HEK293 (cell line): ENCODE measurements around the gene ITGA3.

ENCODE experiments used
- CTCF ChIA-PET: fragments of 350-600 bp; formaldehyde crosslinking; extraction: SDS; loops from one replicate; lab custom pipeline; 2021; ENCODE audit warnings: antibody characterized with exemption; lab: Yijun Ruan, JAX
- POLR2A ChIA-PET: fragments of 300-600 bp; formaldehyde crosslinking; extraction: SDS; loops from one replicate; lab custom pipeline; 2020; ENCODE audit warnings: antibody characterized with exemption, inconsistent platforms; lab: Yijun Ruan, JAX
- H3K27ac ChIP-seq: fragments of 200-500 bp; sonication (Bioruptor generic); 2 replicates; pipeline ENCODE4 v1.5.1; 2014; ENCODE audit warnings: low read depth, low read length, control low read depth, inconsistent platforms; ENCODE audit errors: extremely low read depth
- H3K36me3 ChIP-seq, 2 experiments: fragments of 200-500 bp in 1 of 2; sonication (Bioruptor generic) in 1 of 2; 1 replicate in 1 of 2; 2 replicates in 1 of 2; pipeline ENCODE4 v1.5.1; 2014 to 2017; ENCODE audit warnings: inconsistent platforms in 2 of 2, low read length in 2 of 2; ENCODE audit not compliant: control insufficient read depth in 2 of 2, insufficient read depth in 1 of 2
- H3K4me1 ChIP-seq: fragments of 200-500 bp; sonication (Bioruptor generic); 2 replicates; pipeline ENCODE4 v1.5.1; 2014; ENCODE audit warnings: mild to moderate bottlenecking, low read length, inconsistent platforms; ENCODE audit not compliant: control insufficient read depth, insufficient read depth
- H3K4me3 ChIP-seq: 2 replicates; pipeline ENCODE4 v1.5.1; 2011; ENCODE audit warnings: low read depth, mild to moderate bottlenecking, control low read depth, low read length, moderate library complexity
- H3K9me3 ChIP-seq: fragments of 200-500 bp; sonication (Bioruptor generic); 2 replicates; pipeline ENCODE4 v1.5.1; 2014; ENCODE audit warnings: low read depth, low read length, inconsistent platforms; ENCODE audit not compliant: control insufficient read depth, insufficient read depth
- GLI2 ChIP-seq: fragments of 450-650 bp; formaldehyde crosslinking; IDR thresholded peaks from 2 replicates; pipeline ENCODE4; 2017; ENCODE audit warnings: missing biosample characterization, missing genetic modification characterization, low read depth, borderline replicate concordance
- KLF16 ChIP-seq: fragments of 450-650 bp; formaldehyde crosslinking; IDR thresholded peaks from 2 replicates; pipeline ENCODE4 v1.5.1; 2017; ENCODE audit warnings: missing biosample characterization, missing genetic modification characterization
- SALL2 ChIP-seq: fragments of 450-650 bp; formaldehyde crosslinking; IDR thresholded peaks from 2 replicates; pipeline ENCODE4 v1.5.0; 2017; ENCODE audit warnings: missing biosample characterization, mild to moderate bottlenecking, missing genetic modification characterization, borderline replicate concordance
- WT1 ChIP-seq: fragments of 450-650 bp; formaldehyde crosslinking; IDR thresholded peaks from 2 replicates; pipeline ENCODE4 v1.5.1; 2016; ENCODE audit warnings: missing biosample characterization, missing genetic modification characterization
- ZBTB11 ChIP-seq: fragments of 450-650 bp; formaldehyde crosslinking; conservative IDR thresholded peaks from 2 replicates; pipeline ENCODE4 v1.5.1; 2016; ENCODE audit warnings: low read depth, missing biosample characterization, missing genetic modification characterization
- ZBTB26 ChIP-seq: fragments of 450-650 bp; formaldehyde crosslinking; optimal IDR thresholded peaks from 2 replicates; pipeline ENCODE3; 2016; ENCODE audit warnings: missing biosample characterization, mild to moderate bottlenecking, missing genetic modification characterization
- ZBTB48 ChIP-seq: fragments of 450-650 bp; formaldehyde crosslinking; IDR thresholded peaks from 2 replicates; pipeline ENCODE4 v1.5.1; 2016; ENCODE audit warnings: missing biosample characterization, missing genetic modification characterization
- ZBTB8A ChIP-seq: fragments of 450-650 bp; formaldehyde crosslinking; IDR thresholded peaks from 2 replicates; pipeline ENCODE4 v1.5.1; 2016; ENCODE audit warnings: missing biosample characterization, missing genetic modification characterization
- ZNF146 ChIP-seq: fragments of 450-650 bp; formaldehyde crosslinking; IDR thresholded peaks from 2 replicates; pipeline ENCODE4 v1.5.1; 2016; ENCODE audit warnings: missing biosample characterization, missing genetic modification characterization
- ZNF148 ChIP-seq: fragments of 450-650 bp; formaldehyde crosslinking; IDR thresholded peaks from 2 replicates; pipeline ENCODE4 v1.5.0; 2017; ENCODE audit warnings: missing biosample characterization, missing genetic modification characterization, borderline replicate concordance
- ZNF211 ChIP-seq: fragments of 450-650 bp; formaldehyde crosslinking; IDR thresholded peaks from 2 replicates; pipeline ENCODE4 v1.5.1; 2016; ENCODE audit warnings: low read depth, missing biosample characterization, missing genetic modification characterization
- ZNF324 ChIP-seq: fragments of 450-650 bp; formaldehyde crosslinking; IDR thresholded peaks from 2 replicates; pipeline ENCODE4 v1.5.1; 2016; ENCODE audit warnings: missing biosample characterization, missing genetic modification characterization
- ZNF391 ChIP-seq: fragments of 450-650 bp; formaldehyde crosslinking; IDR thresholded peaks from 2 replicates; pipeline ENCODE4 v1.5.1; 2016; ENCODE audit warnings: low read depth, missing biosample characterization, missing genetic modification characterization, borderline replicate concordance
- ZNF426 ChIP-seq: fragments of 450-650 bp; formaldehyde crosslinking; IDR thresholded peaks from 2 replicates; pipeline ENCODE4 v1.5.1; 2017; ENCODE audit warnings: missing biosample characterization, missing genetic modification characterization, mild to moderate bottlenecking, inconsistent platforms, moderate library complexity
- ZNF48 ChIP-seq: fragments of 450-650 bp; formaldehyde crosslinking; IDR thresholded peaks from 2 replicates; pipeline ENCODE4 v1.5.1; 2016; ENCODE audit warnings: missing biosample characterization, missing genetic modification characterization
- ZNF510 ChIP-seq: fragments of 450-650 bp; formaldehyde crosslinking; IDR thresholded peaks from 2 replicates; pipeline ENCODE4 v1.5.1; 2018; ENCODE audit warnings: mild to moderate bottlenecking, missing genetic modification characterization, missing biosample characterization; ENCODE audit not compliant: insufficient replicate concordance
- ZNF514 ChIP-seq: fragments of 450-650 bp; formaldehyde crosslinking; IDR thresholded peaks from 2 replicates; pipeline ENCODE4 v1.5.1; 2016; ENCODE audit warnings: missing biosample characterization, missing genetic modification characterization
- ZNF518A ChIP-seq: fragments of 450-650 bp; formaldehyde crosslinking; conservative IDR thresholded peaks from 2 replicates; pipeline ENCODE4 v1.5.1; 2016; ENCODE audit warnings: low read depth, missing biosample characterization, missing genetic modification characterization
- ZNF571 ChIP-seq: fragments of 450-650 bp; formaldehyde crosslinking; IDR thresholded peaks from 2 replicates; pipeline ENCODE4 v1.5.0; 2017; ENCODE audit warnings: missing biosample characterization, missing genetic modification characterization
- ZNF645 ChIP-seq: fragments of 450-650 bp; formaldehyde crosslinking; IDR thresholded peaks from 2 replicates; pipeline ENCODE4; 2016; ENCODE audit warnings: missing biosample characterization, missing genetic modification characterization
- ZNF747 ChIP-seq: fragments of 450-650 bp; formaldehyde crosslinking; IDR thresholded peaks from 2 replicates; pipeline ENCODE4 v1.5.1; 2016; ENCODE audit warnings: missing biosample characterization, missing genetic modification characterization
- ZSCAN16 ChIP-seq: fragments of 450-650 bp; formaldehyde crosslinking; IDR thresholded peaks from 2 replicates; pipeline ENCODE4 v1.5.1; 2016; ENCODE audit warnings: missing biosample characterization, missing genetic modification characterization
- ZSCAN30 ChIP-seq: fragments of 450-650 bp; IDR thresholded peaks from 2 replicates; pipeline ENCODE4 v1.5.1; 2018; ENCODE audit warnings: missing biosample characterization, mild to moderate bottlenecking, missing genetic modification characterization, moderate library complexity

Gene ITGA3

GRCh38 chr17:50097455-50097854 is 41.5 kb downstream of the ITGA3 start:
- TF ChIP-seq GLI2 (no peak), ZNF48 (tag by site-specific recombination) (no peak), ZSCAN16 (no peak), ZNF146 (tag by site-specific recombination) (no peak), ZNF571 (tag by site-specific recombination) (no peak), ZNF148 (tag by site-specific recombination) (no peak), KLF16 (tag by site-specific recombination) (no peak), SALL2 (tag by site-specific recombination) (no peak), ZBTB26 (tag by site-specific recombination) (no peak), ZNF510 (no peak), ZNF645 (tag by site-specific recombination) (no peak), ZBTB48 (tag by site-specific recombination) (no peak), ZNF426 (tag by site-specific recombination) (no peak), ZSCAN30 (tag by site-specific recombination) (no peak), ZNF211 (tag by site-specific recombination) (no peak), ZNF514 (tag by site-specific recombination) (no peak)
- CTCF ChIA-PET, result interaction anchor here (0.6 to 3.7 kb wide), 13 partner anchors 10 to 200 kb away, joined by 3 to 17 read pairs (median 4); no protein-coding TSS in a partner anchor
- Histone ChIP-seq H3K36me3 (peaks cover 0 to 42% of the 10 kb centered on the region in 2 experiments; a peak in 1 of 3 replicates), H3K27ac (no peak overlapping the region), H3K4me3 (no peak overlapping the region), H3K4me1 (peaks cover 9% of the 10 kb centered on the region), H3K9me3 (no peaks in the 10 kb centered on the region)
- POLR2A ChIA-PET, result no interaction called here

GRCh38 chr17:50097926-50098325 is 42.0 kb downstream of the ITGA3 start:
- no peak overlapping the region for H3K27ac ChIP-seq
- no peaks in the 10 kb centered on the region for H3K9me3 ChIP-seq
- CTCF ChIA-PET, result interaction anchor here (0.5 to 3.7 kb wide), 13 partner anchors 10 to 199 kb away, joined by 3 to 17 read pairs (median 4); no protein-coding TSS in a partner anchor
- POLR2A ChIA-PET, result no interaction called here
- H3K4me1 ChIP-seq, result peaks cover 9% of the 10 kb centered on the region
- H3K36me3 ChIP-seq, result peaks cover 0 to 46% of the 10 kb centered on the region in 2 experiments; a peak in 1 of 3 replicates
- H3K4me3 ChIP-seq, result no peak overlapping the region
- no peak for TF ChIP-seq ZNF518A (tag by site-specific recombination)
- no peak for TF ChIP-seq WT1 (tag by site-specific recombination)
- no peak for TF ChIP-seq KLF16 (tag by site-specific recombination)
- TF ChIP-seq ZNF324 (tag by site-specific recombination), result no peak
- no peak for TF ChIP-seq ZNF747 (tag by site-specific recombination)
- no peak for TF ChIP-seq ZBTB11 (tag by site-specific recombination)
- TF ChIP-seq ZBTB8A (tag by site-specific recombination), result no peak
- TF ChIP-seq ZNF391 (tag by site-specific recombination), result no peak
